ENCODE data around the gene DHTKD1. TPM values are rescaled to one million over a fixed set of nuclear protein-coding genes. Genes with fewer than 3 reads are reported as not detected.
"Not testable (repeated sequence)": the region's sequence is repeated elsewhere in the genome, so short reads cannot be mapped to it uniquely, and the experiment has no call there.

The DHTKD1 gene
- total RNA-seq, 1 donor from 2014 or later, result 60.7 TPM

DNA sequence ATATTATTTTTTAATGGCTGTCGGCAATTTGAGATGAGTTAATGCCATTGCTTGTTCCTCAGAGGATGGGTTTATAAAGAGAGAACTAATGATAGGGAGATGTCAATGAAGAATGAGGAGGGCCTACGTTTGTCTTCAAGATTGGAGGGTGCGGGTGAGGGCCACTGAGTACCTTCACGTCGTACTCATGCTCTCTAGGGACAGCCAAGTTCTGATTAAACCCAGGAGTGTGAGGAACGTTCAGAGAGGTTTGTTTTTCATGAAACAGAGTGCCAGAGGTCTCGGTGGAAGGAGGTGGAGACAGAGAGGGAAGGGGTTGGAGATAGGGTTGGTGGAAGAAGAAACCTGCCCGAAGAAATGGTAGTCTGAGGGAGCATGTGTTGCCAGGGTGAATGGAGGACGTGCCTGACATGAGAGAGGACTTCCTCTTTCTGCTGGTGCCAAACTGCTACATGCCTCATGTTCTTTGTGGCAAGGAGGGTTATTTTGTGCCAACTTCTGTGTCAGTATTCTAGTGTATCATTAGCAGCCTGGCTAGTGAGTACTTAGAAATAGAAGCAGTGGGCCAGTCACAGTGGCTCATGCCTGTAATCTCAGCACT, 8.9 kb downstream of the DHTKD1 start:
- intact Hi-C loops (cut with micrococcal nuclease), result loop anchor here (1.0 to 5.0 kb wide), 3 partner anchors 9 to 55 kb away; partner anchors contain the start of gene DHTKD1
- Mint-ChIP-seq H3K36me3 (ENCODE audit: low read depth) (peaks cover 36% of the 10 kb centered on the region), H3K9me3 (no peaks in the 10 kb centered on the region), H3K27ac (peak overlapping the region; percentile 98), H3K27me3 (no peaks in the 10 kb centered on the region), H3K4me1 (peaks cover 70% of the 10 kb centered on the region), H3K4me3 (peak overlapping the region; percentile 47)
- ChIA-PET CTCF (interaction anchor here (1.1 kb wide), 1 partner anchor 34 kb away, joined by 3 read pairs; no protein-coding TSS in a partner anchor), POLR2A (interaction anchor here (0.6 to 14.8 kb wide), 9 partner anchors 8 to 390 kb away, joined by 3 to 277 read pairs (median 4); partner anchors contain the start of gene UPF2)
- TF ChIP-seq CTCF (IDR thresholded peaks at IDR 0.05), result no peak
- ATAC-seq (ENCODE audit: low read depth), result peak; percentile 71
- DNase-seq, result peak; percentile 36

DNA sequence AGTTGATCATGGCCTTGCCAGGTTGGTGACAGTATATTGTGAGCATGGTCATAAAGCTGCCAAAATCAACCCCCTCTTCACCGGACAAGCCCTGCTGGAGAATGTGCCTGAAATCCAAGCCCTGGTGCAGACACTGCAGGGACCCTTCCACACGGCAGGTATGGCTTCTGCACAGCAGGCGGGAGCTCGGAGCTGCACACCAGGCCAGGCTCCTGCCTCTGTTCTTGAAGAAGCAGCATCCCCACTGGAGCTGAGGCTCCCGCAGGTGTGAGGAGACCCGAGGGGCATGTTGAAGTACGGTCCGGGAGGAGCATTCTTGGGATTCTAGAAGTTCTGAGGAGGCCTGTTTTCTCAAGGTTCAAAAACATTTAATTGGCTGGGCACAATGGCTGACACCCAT, 12.7 kb downstream of the DHTKD1 start:
- peaks cover 52% of the 10 kb centered on the region for H3K4me1 Mint-ChIP-seq
- POLR2A ChIA-PET, result interaction anchor here (0.6 to 14.8 kb wide), 4 partner anchors 30 to 55 kb away, joined by 4 to 277 read pairs (median 8); partner anchors contain the start of gene UPF2
- no peaks in the 10 kb centered on the region for H3K27me3 Mint-ChIP-seq
- ATAC-seq (ENCODE audit: low read depth) (no peak), DNase-seq (no peak)
- H3K27ac Mint-ChIP-seq, result no peak overlapping the region
- intact Hi-C loops (cut with micrococcal nuclease), result no loop called here
- no peak for TF ChIP-seq CTCF (IDR thresholded peaks at IDR 0.05)
- H3K4me3 Mint-ChIP-seq, result no peak overlapping the region
- H3K36me3 Mint-ChIP-seq (ENCODE audit: low read depth), result peaks cover 54% of the 10 kb centered on the region
- no peaks in the 10 kb centered on the region for H3K9me3 Mint-ChIP-seq
- CTCF ChIA-PET, result interaction anchor here (1.1 kb wide), 1 partner anchor 87 kb away, joined by 3 read pairs; no protein-coding TSS in a partner anchor

- no peaks in the 10 kb centered on the region for H3K9me3 Mint-ChIP-seq
- intact Hi-C loops (cut with micrococcal nuclease), result no loop called here
- ChIA-PET POLR2A (interaction anchor here (0.7 to 1.9 kb wide), 4 partner anchors 11 to 56 kb away, joined by 4 to 12 read pairs (median 8); partner anchors contain the start of gene UPF2), CTCF (no interaction called here)
- no peak overlapping the region for H3K4me3 Mint-ChIP-seq
- H3K4me1 Mint-ChIP-seq, result peaks cover 50% of the 10 kb centered on the region
- ATAC-seq (ENCODE audit: low read depth), result no peak
- no peak for DNase-seq
- peaks cover 59% of the 10 kb centered on the region for H3K36me3 Mint-ChIP-seq (ENCODE audit: low read depth)
- TF ChIP-seq CTCF (IDR thresholded peaks at IDR 0.05), result no peak
- H3K27ac Mint-ChIP-seq, result no peak overlapping the region
- H3K27me3 Mint-ChIP-seq, result no peaks in the 10 kb centered on the region
Observed at GRCh38 chr10:12081879-12082557, 13.3 kb downstream of the DHTKD1 start.

DNA sequence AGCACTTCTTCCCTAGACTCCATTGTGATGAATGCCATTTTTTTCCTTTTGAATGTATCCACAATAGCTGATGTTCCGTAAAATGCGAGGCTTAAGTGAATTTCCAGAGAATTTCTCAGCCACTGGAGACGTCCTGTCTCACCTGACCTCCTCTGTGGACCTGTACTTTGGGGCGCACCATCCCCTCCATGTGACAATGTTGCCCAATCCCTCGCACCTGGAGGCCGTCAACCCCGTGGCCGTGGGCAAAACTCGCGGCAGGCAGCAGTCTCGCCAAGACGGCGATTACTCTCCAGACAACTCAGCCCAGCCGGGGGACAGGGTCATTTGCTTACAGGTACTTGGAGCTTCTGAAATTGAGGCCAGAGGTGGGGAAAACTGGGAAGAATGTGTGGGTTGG, 20.2 kb downstream of the DHTKD1 start:
- DNase-seq, result no peak
- Mint-ChIP-seq H3K4me3 (no peak overlapping the region), H3K27me3 (no peaks in the 10 kb centered on the region), H3K4me1 (peaks cover 5% of the 10 kb centered on the region), H3K9me3 (no peaks in the 10 kb centered on the region), H3K36me3 (ENCODE audit: low read depth) (peaks cover 82% of the 10 kb centered on the region), H3K27ac (no peak overlapping the region)
- intact Hi-C loops (cut with micrococcal nuclease), result no loop called here
- ATAC-seq (ENCODE audit: low read depth), result no peak
- ChIA-PET CTCF (no interaction called here), POLR2A (no interaction called here)
- TF ChIP-seq CTCF (IDR thresholded peaks at IDR 0.05), result no peak

DNA sequence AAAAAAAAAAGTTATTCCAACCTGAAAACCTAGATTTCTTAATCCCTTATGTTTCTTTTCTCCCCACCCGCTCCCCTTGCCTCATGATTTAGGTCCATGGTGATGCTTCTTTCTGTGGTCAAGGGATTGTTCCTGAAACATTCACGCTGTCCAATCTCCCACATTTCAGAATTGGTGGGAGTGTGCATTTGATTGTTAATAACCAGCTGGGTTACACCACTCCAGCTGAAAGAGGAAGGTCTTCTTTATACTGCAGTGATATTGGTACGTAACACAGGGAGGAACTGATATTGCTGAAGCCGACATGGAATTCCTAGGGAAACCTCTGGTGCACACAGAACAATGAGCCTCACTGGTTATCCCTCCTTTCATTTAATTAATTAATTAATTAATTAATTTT, 22.7 kb downstream of the DHTKD1 start:
- Mint-ChIP-seq H3K27ac (peak overlapping the region; percentile 65), H3K36me3 (ENCODE audit: low read depth) (peaks cover 82% of the 10 kb centered on the region), H3K27me3 (no peaks in the 10 kb centered on the region), H3K4me3 (no peak overlapping the region), H3K9me3 (no peaks in the 10 kb centered on the region), H3K4me1 (peaks cover 2% of the 10 kb centered on the region)
- DNase-seq (no peak), ATAC-seq (ENCODE audit: low read depth) (no peak)
- no peak for TF ChIP-seq CTCF (IDR thresholded peaks at IDR 0.05)
- intact Hi-C loops (cut with micrococcal nuclease), result no loop called here
- POLR2A ChIA-PET, result no interaction called here
- CTCF ChIA-PET, result no interaction called here

GRCh38 chr10:12097361-12097760, 28.6 kb downstream of the DHTKD1 start:
- POLR2A ChIA-PET; H3K27me3 Mint-ChIP-seq; ATAC-seq (ENCODE audit: low read depth); DNase-seq; H3K4me3 Mint-ChIP-seq; H3K9me3 Mint-ChIP-seq; H3K4me1 Mint-ChIP-seq; H3K27ac Mint-ChIP-seq; CTCF ChIA-PET; intact Hi-C loops (cut with micrococcal nuclease): not testable (repeated sequence)
- H3K36me3 Mint-ChIP-seq (ENCODE audit: low read depth), result peaks cover 81% of the 10 kb centered on the region

Data from activated B cell treated with CpG ODN at 0.5 μM for 24 hours (primary cell).